ENCODE results near the gene ZSWIM6. TPM values are rescaled to one million over a fixed set of nuclear protein-coding genes. Genes with fewer than 3 reads are reported as not detected.

ZSWIM6 gene
- total and polyA plus RNA-seq, 2 experiments from 2014 or later = 3.9 to 6.0 TPM

DNA sequence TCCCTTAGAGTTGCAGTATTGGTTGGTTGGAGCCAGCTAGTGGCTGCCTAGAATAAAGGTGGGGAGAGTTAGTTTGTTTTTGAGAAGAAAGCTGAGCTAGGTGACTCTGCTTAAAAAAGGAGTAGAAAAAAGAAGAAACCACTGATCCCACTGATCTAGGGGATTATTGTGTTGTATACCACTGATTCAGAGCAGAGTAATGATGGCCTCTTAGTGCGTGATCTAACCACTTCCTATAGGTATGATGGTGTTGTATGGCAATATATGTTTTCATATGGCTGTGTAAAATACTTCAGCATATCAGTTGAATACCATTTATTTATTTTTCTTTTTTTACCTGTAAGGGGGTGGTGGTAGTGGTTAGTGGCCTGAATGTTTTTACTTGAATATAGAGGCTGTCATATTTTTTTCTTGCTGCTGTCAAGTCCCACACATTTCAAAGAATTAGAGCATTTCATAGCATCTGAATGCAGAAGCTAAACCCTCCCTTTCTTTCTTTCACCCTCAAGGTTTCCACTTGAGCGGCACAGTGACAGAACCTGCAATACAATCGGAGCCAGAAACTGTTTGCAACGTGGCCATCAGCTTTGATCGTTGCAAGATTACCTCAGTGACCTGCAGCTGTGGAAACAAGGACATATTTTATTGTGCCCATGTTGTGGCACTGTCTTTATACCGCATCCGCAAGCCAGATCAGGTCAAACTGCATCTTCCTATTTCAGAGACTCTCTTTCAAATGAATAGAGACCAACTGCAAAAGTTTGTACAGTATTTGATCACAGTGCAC, 140.3 kb downstream of the ZSWIM6 start:
- DNase-seq (ENCODE audit: low spot score) (no peak), ATAC-seq (no peak)
- no peak overlapping the region for H3K4me3 Mint-ChIP-seq
- no peaks in the 10 kb centered on the region for H3K27me3 ChIP-seq (ENCODE audit: insufficient read depth)
- H3K36me3 ChIP-seq (ENCODE audit: insufficient read depth) = no peaks in the 10 kb centered on the region
- H3K27ac ChIP-seq (ENCODE audit: low read depth) = no peak overlapping the region
- H2AFZ ChIP-seq = no peak overlapping the region
- H3F3A ChIP-seq (replicated peaks; ENCODE audit: low read depth) = no peaks in the 10 kb centered on the region
- H3K4me2 ChIP-seq = no peak overlapping the region
- H3K79me2 ChIP-seq (replicated peaks; ENCODE audit: insufficient read depth) = peaks cover 4% of the 10 kb centered on the region; the same call in 1 of the 2 replicates
- H3K36me3 Mint-ChIP-seq (ENCODE audit: low read depth) = peaks cover 18% of the 10 kb centered on the region
- no peaks in the 10 kb centered on the region for H3K27me3 Mint-ChIP-seq (ENCODE audit: insufficient read depth, low read depth, poor library complexity)
- no peak overlapping the region for H3K27ac Mint-ChIP-seq
- TF ChIP-seq, protein P1, sequence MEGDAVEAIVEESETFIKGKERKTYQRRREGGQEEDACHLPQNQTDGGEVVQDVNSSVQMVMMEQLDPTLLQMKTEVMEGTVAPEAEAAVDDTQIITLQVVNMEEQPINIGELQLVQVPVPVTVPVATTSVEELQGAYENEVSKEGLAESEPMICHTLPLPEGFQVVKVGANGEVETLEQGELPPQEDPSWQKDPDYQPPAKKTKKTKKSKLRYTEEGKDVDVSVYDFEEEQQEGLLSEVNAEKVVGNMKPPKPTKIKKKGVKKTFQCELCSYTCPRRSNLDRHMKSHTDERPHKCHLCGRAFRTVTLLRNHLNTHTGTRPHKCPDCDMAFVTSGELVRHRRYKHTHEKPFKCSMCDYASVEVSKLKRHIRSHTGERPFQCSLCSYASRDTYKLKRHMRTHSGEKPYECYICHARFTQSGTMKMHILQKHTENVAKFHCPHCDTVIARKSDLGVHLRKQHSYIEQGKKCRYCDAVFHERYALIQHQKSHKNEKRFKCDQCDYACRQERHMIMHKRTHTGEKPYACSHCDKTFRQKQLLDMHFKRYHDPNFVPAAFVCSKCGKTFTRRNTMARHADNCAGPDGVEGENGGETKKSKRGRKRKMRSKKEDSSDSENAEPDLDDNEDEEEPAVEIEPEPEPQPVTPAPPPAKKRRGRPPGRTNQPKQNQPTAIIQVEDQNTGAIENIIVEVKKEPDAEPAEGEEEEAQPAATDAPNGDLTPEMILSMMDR (conservative IDR thresholded peaks at IDR 0.05; ENCODE audit: low read depth in 2 of 2) = no peak
- TF ChIP-seq NANOG (IDR thresholded peaks at IDR 0.05; ENCODE audit: borderline replicate concordance) (no peak), ZNF331 (CRISPR knock-in tag; IDR thresholded peaks at IDR 0.05; ENCODE audit: low read depth) (no peak), JUNB (IDR thresholded peaks at IDR 0.05; ENCODE audit: unreplicated experiment) (no peak), POLR2AphosphoS5 (IDR thresholded peaks at IDR 0.05; ENCODE audit: low read depth) (no peak), STAT1 (IDR thresholded peaks at IDR 0.05; ENCODE audit: unreplicated experiment) (no peak), CREB1 (CRISPR knock-in tag; IDR thresholded peaks at IDR 0.05; ENCODE audit: low read depth) (no peak), ZNF114 (CRISPR knock-in tag; IDR thresholded peaks at IDR 0.05) (no peak), EZH2 (IDR thresholded peaks at IDR 0.05; ENCODE audit: low read depth, unreplicated experiment) (no peak), EZH2phosphoT487 (IDR thresholded peaks at IDR 0.05; ENCODE audit: unreplicated experiment) (no peak)
- TF ChIP-seq, protein P2, sequence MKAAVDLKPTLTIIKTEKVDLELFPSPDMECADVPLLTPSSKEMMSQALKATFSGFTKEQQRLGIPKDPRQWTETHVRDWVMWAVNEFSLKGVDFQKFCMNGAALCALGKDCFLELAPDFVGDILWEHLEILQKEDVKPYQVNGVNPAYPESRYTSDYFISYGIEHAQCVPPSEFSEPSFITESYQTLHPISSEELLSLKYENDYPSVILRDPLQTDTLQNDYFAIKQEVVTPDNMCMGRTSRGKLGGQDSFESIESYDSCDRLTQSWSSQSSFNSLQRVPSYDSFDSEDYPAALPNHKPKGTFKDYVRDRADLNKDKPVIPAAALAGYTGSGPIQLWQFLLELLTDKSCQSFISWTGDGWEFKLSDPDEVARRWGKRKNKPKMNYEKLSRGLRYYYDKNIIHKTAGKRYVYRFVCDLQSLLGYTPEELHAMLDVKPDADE (IDR thresholded peaks at IDR 0.05) = no peak
- TF ChIP-seq, protein P3, sequence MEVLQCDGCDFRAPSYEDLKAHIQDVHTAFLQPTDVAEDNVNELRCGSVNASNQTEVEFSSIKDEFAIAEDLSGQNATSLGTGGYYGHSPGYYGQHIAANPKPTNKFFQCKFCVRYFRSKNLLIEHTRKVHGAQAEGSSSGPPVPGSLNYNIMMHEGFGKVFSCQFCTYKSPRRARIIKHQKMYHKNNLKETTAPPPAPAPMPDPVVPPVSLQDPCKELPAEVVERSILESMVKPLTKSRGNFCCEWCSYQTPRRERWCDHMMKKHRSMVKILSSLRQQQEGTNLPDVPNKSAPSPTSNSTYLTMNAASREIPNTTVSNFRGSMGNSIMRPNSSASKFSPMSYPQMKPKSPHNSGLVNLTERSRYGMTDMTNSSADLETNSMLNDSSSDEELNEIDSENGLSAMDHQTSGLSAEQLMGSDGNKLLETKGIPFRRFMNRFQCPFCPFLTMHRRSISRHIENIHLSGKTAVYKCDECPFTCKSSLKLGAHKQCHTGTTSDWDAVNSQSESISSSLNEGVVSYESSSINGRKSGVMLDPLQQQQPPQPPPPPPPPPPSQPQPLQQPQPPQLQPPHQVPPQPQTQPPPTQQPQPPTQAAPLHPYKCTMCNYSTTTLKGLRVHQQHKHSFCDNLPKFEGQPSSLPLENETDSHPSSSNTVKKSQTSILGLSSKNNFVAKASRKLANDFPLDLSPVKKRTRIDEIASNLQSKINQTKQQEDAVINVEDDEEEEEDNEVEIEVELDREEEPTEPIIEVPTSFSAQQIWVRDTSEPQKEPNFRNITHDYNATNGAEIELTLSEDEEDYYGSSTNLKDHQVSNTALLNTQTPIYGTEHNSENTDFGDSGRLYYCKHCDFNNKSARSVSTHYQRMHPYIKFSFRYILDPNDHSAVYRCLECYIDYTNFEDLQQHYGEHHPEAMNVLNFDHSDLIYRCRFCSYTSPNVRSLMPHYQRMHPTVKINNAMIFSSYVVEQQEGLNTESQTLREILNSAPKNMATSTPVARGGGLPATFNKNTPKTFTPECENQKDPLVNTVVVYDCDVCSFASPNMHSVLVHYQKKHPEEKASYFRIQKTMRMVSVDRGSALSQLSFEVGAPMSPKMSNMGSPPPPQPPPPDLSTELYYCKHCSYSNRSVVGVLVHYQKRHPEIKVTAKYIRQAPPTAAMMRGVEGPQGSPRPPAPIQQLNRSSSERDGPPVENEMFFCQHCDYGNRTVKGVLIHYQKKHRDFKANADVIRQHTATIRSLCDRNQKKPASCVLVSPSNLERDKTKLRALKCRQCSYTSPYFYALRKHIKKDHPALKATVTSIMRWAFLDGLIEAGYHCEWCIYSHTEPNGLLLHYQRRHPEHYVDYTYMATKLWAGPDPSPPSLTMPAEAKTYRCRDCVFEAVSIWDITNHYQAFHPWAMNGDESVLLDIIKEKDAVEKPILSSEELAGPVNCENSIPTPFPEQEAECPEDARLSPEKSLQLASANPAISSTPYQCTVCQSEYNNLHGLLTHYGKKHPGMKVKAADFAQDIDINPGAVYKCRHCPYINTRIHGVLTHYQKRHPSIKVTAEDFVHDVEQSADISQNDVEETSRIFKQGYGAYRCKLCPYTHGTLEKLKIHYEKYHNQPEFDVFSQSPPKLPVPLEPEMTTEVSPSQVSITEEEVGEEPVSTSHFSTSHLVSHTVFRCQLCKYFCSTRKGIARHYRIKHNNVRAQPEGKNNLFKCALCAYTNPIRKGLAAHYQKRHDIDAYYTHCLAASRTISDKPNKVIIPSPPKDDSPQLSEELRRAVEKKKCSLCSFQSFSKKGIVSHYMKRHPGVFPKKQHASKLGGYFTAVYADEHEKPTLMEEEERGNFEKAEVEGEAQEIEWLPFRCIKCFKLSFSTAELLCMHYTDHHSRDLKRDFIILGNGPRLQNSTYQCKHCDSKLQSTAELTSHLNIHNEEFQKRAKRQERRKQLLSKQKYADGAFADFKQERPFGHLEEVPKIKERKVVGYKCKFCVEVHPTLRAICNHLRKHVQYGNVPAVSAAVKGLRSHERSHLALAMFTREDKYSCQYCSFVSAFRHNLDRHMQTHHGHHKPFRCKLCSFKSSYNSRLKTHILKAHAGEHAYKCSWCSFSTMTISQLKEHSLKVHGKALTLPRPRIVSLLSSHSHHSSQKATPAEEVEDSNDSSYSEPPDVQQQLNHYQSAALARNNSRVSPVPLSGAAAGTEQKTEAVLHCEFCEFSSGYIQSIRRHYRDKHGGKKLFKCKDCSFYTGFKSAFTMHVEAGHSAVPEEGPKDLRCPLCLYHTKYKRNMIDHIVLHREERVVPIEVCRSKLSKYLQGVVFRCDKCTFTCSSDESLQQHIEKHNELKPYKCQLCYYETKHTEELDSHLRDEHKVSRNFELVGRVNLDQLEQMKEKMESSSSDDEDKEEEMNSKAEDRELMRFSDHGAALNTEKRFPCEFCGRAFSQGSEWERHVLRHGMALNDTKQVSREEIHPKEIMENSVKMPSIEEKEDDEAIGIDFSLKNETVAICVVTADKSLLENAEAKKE (CRISPR knock-in tag; IDR thresholded peaks at IDR 0.05) = no peak
- TF ChIP-seq, protein P4, sequence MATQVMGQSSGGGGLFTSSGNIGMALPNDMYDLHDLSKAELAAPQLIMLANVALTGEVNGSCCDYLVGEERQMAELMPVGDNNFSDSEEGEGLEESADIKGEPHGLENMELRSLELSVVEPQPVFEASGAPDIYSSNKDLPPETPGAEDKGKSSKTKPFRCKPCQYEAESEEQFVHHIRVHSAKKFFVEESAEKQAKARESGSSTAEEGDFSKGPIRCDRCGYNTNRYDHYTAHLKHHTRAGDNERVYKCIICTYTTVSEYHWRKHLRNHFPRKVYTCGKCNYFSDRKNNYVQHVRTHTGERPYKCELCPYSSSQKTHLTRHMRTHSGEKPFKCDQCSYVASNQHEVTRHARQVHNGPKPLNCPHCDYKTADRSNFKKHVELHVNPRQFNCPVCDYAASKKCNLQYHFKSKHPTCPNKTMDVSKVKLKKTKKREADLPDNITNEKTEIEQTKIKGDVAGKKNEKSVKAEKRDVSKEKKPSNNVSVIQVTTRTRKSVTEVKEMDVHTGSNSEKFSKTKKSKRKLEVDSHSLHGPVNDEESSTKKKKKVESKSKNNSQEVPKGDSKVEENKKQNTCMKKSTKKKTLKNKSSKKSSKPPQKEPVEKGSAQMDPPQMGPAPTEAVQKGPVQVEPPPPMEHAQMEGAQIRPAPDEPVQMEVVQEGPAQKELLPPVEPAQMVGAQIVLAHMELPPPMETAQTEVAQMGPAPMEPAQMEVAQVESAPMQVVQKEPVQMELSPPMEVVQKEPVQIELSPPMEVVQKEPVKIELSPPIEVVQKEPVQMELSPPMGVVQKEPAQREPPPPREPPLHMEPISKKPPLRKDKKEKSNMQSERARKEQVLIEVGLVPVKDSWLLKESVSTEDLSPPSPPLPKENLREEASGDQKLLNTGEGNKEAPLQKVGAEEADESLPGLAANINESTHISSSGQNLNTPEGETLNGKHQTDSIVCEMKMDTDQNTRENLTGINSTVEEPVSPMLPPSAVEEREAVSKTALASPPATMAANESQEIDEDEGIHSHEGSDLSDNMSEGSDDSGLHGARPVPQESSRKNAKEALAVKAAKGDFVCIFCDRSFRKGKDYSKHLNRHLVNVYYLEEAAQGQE (IDR thresholded peaks at IDR 0.05; ENCODE audit: unreplicated experiment) = no peak
- H3K4me1 ChIP-seq (ENCODE audit: insufficient read depth) = peaks cover 16% of the 10 kb centered on the region
- H3K4me1 Mint-ChIP-seq = peaks cover 17% of the 10 kb centered on the region
- no peaks in the 10 kb centered on the region for H3K9me2 ChIP-seq (ENCODE audit: insufficient read depth)
- H3K9me3 Mint-ChIP-seq = peaks cover 15% of the 10 kb centered on the region
- no peak overlapping the region for H3K4me3 ChIP-seq
- H4K20me1 ChIP-seq (replicated peaks; ENCODE audit: insufficient read depth) = no peaks in the 10 kb centered on the region

Data from GM23338 (cell line).